ENCODE measurements around the gene SPTA1. TPM values are rescaled to one million over a fixed set of nuclear protein-coding genes. Genes with fewer than 3 reads are reported as not detected.

The SPTA1 gene
- polyA plus RNA-seq, 5 donors = 8.3 to 26.4 (median 8.9) TPM

DNA sequence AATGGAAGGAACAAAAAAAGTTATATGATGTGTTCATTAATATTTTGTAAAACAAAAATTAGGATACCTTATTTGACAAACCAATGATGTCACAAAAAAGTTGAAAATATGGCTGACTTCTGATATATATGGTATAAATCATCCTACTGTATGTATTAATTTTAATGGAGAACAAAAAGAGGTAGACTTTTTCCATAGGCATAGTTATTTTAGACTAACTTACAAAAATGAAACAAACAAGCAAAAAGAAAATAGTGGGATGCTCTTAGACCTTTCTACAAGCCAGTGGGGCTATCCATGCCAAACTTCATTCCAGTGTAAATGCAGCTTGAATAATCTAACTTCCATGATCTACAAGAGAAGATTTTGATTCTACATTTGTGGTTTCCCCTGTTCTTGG lies 522 bp upstream of the SPTA1 start:
- no peak for DNase-seq

DNA sequence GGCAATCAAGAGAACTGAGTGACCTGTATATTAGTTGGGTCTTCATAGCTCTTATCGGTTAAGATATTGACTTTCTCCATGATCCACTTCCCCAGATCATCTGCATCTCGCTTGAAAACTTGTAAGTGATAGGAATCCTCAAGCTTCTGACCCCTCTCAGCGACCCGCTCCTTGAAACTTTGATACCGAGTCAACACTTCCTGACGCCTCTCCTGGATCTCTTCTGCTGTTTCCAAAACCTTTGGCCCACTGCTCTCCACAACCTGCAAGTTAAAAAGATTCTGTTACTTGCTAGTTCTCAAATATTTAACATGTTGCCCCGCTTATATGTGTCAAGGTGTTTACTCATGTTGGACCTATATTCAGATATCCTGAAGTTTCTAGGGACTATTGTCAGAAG lies 1.4 kb downstream of the SPTA1 start:
- DNase-seq = no peak

DNA sequence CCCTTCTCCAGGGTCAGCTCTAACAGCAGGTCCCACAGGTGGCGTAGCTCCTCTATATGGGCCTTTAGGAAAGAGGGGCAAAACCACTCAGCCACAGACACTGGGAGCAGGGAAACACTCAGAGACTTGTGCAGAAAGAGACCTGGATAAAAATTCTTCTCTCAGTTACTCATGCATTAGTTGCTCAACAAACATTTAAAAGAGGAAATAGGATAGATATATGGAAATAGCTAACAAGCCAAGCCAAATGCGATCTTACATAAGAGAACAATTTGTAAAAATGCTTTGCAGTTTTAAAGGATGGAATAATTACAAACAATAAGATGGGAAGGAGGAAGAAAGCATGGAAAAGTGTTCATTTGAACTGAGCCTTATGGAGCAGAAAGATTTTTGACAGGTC lies 4.9 kb downstream of the SPTA1 start:
- no peak for DNase-seq

DNA sequence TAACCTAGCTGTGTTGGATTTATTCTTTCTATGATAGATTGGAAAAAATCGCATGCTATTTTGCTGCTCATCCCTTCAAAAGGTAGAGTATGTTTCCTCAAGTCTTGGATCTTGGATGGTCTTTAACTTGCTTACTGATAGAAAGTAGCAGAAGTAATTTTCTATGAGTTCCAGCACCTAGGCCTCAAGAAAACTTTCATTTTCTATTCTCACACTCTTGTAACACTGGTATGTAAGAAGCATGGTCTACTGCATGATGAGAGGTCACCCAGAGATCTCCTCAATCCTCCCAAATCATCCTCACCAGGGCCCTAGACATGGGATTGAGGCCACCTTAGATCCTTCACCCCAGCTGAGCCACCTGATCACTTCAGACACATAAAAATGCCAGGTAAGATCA lies 7.2 kb downstream of the SPTA1 start:
- DNase-seq = no peak

DNA sequence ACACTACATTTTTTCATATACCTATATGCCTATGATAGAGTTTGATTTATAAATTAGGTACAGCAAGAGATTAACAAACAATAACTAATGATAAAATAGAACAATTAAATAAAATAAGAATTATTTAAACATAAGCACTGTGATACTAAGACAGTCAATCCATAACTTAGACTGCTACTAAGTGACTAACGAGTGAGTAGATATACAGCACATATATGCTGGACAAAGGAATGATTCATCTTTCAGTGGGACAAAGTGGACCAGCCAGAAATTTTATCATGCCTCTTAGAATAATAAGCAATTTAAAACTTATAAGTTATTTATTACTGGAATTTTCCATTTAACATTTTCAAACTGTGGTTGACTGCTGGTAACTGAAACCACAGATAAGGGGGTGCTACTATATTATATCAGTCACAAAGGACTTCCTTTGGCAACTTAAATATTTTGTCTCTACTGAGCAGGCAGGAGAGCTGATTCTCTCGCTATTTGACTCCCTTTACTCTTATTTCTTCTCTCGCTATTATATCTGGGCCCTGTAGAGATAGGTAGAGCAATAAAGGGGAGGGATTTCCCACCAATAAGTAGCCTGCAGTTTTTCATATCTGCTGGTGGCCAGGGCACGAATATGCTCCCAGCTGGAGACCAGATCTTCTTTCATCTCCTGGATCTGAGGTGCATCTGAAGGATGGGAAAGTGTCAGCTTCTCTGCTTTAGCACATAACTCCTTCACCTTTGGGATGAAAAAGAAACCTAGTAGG lies 10.8 kb downstream of the SPTA1 start:
- DNase-seq = no peak

DNA sequence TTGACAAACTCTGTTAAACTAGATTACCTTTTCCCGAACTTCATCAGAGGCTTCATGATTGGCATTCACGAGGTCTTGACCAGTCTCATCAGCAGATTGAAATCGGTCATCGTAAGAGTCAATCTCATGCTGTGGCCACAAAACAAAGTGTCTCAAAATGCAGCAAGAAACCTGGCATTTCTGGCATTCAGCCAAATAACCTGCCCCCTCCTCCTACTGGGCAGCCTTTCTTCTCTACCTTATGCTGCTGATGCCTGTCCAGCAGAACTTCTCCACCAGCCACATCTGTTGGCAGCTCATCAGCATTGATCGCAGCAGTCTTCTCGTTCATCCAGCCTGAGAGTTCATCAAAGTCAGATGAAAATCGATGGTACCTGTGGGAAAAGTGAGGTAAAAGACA lies 12.2 kb downstream of the SPTA1 start:
- no peak for DNase-seq

DNA sequence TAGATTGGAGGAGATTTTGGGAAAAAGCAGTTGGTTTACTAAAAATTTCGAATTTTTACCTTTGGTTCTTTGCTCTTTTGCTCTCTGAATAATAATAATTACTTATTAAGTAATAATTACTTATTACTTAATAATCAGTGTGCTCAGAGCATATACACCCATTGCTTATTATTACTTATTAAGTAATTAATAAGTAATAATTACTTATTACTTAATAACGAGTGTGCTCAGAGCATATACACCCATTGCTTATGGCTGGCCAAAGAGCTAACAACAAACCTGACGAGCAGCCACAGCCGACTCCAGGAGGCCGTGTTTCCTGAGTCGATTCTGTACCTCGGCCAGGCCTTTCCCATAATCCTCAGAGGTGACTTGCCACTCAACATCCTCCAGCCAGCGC lies 20.5 kb downstream of the SPTA1 start:
- DNase-seq = no peak

DNA sequence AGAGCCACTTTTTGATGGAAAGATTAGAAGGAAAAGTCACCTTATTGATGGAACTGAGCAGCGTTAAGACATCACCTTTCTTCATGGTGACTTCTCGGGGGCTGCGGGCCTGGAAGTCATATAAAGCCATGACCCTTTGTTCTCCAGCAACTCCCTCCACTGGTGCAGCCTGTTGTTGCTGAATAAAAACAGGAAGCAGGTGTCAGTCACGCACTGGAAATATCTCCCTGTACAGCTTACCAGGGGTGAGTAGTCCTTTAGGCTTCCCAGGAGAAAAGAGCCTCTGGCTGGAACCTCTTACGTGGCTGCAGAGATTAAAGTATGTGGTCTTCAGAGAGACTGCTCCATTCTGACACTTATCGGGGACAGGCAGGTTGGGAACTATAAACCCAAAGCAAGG lies 31.9 kb downstream of the SPTA1 start:
- DNase-seq = no peak

DNA sequence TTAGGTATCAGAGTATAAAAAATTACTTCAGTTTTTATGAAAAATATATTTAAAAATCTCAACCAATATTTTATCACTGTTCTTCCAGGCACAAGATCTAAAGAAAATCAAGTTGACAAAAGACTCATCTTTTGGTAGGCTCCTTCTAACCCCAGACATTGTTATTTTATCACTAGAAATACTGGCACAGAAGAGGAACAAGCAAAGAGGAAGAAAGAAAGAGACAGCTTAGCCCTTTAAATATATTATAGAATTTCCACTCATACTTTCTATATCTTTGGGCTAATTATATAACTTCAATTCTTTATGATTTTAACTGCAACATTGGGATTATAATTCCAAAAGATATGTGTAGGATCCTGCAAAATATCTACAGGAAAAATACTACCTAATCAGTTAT lies 32.4 kb downstream of the SPTA1 start:
- DNase-seq = no peak

DNA sequence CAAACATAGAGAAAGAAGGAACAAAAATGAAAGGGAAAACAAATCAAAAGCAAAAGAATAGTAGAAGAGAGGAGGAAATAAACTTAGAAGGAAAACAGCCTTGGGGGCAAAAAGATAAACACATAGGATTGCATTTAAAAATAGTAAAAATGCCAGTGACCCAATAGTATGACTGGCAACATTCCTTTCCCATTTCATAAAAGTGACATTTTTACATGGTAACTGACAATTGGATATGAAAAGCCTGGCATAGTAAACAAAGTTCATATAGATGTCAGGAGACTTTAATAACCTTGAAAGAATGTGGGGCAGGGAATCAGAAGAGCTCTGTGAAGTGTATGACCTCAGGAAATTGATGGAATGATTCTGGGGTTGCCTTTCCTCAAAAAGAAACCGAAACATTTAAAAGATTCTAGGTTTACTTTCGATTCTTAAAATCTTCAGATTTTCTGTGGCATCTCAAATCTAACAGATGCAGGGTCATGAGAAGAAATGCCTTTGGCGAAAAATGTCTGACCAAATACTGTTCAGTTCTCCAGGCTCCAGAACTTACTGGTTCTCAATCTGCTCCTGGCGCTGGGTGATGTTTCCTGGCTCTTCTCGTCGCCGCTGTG lies 33.7 kb downstream of the SPTA1 start:
- no peak for DNase-seq

DNA sequence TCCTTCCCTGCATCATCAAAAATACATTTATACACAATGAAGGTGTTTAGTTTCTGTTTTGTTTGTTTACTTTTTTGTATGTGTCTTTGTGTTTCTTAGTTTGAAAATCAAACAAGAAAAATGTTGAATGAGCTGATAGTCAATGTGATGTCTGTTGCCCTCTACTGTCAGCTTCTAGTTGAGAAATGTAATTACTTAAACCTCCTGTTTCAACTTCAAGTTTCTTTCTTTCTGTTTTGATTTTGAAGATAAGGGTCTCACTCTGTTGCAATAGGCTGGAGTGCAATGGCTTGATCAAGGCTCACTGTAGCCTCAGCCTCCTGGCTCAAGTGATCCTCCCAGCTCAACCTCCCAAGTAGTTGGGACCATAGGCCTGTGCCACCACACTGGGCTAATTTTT lies 37.5 kb downstream of the SPTA1 start:
- no peak for DNase-seq

DNA sequence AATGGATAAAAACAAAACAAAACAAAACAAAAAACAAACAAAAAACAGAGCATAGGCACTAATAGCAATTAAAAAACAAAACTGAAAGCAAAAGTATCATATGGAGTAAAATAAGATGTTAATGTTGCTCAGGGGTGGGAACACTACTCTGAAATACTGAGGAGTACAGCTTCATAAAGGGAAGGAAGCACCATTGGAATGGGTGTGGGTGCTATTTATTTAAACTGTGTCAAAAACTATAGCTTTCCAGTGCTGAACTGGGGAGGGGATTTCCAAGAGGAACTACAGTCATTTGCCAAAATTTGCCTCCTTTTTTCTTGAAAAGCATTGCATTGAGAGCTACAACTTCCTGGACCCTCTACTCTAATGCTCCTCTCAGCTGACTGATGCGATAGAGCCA lies 40.0 kb downstream of the SPTA1 start:
- DNase-seq = no peak

DNA sequence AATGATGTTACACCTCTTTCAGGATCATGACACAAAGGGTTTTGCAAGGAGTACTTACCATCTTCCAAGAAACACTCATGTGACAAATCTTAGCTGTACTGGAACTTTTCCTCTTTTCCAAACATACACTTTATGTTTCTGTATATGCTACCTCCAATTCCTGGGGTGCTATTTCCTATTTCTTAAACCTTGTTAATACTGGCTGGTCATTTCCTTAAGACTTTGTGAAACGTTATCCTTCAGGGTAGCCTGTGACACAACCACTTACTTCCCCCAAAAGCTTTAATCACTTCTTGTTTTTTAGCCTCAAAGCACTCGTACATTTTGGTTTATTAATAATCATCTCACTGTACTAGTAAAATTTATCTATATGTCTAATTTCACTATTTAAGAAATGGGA lies 42.1 kb downstream of the SPTA1 start:
- no peak for DNase-seq

DNA sequence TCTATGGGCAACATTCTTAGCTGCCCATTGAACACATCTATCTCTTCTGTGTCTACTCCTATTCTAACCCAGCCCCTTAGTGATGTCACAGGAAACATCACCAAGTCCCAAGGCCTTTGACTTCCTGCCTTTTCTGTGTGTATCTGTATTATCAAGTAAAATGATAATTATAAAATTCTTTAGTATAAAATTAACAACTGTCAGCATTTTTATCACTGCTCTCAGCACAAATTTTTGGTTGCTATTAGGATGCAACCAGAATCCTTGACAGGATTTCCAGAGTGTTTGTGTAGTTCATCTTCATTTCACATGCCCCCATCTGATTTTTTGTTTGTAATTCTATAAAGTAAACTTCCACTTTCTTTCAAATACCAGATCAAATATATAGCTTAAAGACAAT lies 47.6 kb downstream of the SPTA1 start:
- no peak for DNase-seq

DNA sequence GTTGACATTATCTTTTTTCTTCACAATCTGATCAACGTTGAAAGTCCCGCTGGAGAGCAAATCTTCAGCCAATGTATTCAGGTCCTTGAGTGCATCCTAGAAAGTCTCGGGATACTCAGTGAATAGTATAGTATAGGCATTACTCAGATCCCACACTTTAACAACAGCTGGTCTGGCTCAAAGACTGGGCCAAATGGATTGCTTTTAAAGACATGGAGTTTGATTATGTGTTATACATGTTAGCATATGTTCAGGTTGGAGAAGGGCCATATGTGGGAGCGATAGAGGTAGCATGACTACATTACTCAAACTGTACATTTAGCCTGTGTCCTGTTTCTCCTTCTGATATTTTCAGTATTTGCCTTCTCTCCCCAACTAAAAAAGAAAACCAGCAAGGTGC lies 48.4 kb downstream of the SPTA1 start:
- peak; percentile 75 to 78 for DNase-seq

DNA sequence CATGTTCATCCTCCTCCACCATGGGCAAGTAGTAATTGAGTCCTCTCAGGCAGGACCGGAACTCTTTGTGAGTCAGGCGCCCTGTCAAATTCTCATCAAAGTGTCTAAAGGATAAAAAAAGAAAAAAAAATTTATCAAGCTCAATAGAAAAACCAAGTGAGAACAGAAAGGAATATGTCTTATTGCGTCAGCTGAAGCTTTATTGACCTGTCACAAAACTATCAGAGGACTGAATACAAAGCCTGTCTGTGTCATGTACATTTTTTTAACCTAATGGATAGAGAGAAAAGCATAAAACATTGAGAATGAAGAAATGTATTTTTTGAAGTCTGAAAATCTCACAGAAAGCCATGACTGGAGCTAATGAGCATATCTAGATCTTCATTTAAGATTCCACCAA lies 72.8 kb downstream of the SPTA1 start:
- DNase-seq = no peak

DNA sequence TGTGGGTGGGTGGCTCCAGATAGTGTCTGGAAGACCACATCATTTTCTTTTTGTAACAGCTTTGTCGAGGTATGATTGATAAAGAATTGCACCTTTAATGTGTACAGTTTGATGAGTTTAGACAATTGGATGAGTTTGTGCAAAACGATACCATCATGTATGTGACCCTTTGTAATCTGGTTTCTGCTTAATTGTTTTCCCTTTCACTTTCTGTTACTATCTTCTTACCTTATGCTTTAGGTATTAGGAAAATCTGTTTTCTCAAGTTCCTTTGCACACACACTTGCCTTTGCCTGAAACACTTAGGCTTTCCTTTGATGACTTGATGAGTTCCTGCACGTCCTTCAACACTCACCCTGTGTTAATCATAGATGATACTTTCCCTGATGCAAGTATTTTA lies 74.6 kb downstream of the SPTA1 start:
- DNase-seq = no peak

DNA sequence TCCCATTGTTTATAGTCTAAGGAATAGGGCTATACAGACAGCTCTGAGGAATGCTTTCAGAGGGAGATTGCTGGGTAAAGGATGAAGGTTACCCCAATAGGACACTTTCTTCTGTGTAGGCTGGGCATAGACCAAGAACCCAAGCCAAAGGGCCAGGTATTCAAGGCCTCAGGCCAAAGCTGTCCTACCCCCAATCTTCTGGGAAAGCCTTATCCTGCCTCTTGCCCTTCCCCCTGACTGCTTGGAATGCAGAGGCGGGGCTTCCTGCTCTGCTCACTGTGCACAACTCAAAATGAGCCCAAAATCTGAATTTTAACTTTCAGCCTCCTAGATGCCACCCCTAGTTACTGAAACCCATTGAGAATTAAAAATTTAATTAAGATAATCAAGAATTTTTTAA lies 79.2 kb downstream of the SPTA1 start:
- DNase-seq = no peak

DNA sequence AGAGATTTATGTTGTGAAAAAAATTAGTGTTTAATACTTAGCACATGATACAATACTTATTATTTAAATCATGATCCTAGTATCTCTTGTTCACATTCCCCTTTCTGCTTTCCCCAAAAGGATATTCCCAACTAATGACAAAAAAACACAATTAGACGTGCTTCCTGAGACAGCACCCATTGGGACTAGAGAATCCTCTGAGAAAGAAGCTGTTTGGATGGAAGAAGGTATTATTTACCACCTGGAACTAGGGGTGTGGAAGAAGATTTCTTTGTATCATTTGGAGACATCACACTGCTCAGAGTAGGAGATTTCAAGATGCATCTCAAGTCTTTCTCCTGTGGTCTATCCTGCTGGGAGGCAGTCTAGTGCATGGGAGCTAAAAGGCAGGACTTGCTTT lies 81.5 kb downstream of the SPTA1 start, which contains the start of gene OR10Z1:
OR10Z1 (plus strand) TSS at position 301 of the 400 bp plus-strand sequence. CDS start 1,171 bp downstream, outside the sequence.
- DNase-seq = no peak

DNA sequence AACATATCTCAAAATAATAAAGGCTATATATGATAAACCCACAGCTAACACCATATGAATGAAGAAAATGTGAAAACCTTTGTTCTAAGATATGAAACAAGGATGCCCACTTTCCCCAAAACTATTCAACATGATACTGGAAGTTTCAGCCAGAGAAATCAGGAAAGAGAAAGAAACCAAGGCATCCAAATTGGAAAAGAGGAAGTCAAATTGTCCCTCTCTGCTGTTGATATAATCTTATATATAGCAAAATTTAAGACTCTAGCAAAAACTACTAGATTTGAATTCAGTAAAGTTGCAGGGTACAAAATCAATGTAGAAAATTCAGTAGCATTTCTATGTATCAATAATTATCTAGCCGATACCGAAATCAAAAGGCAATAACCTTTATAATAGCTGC lies 85.8 kb downstream of the SPTA1 start:
- no peak for DNase-seq

DNA sequence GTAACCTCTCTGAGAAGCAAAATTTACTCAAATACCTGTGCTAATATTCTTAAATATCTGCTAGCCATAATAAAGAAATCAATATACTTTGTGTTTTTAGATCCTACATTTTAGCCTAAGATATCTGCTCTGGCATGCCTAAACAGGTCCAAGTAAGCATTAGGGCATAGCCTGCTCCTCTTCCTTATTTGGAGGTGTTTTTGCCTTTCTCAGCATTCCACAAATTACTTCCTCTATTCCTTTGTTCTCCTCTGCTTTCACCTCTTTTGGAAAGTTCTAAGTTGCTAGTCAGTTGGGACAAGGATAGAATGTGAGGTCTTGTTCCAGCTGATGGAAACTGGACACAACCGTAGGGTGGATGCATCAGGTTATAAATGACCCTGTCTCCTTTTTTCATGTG lies 99.6 kb downstream of the SPTA1 start:
- DNase-seq = no peak

DNA sequence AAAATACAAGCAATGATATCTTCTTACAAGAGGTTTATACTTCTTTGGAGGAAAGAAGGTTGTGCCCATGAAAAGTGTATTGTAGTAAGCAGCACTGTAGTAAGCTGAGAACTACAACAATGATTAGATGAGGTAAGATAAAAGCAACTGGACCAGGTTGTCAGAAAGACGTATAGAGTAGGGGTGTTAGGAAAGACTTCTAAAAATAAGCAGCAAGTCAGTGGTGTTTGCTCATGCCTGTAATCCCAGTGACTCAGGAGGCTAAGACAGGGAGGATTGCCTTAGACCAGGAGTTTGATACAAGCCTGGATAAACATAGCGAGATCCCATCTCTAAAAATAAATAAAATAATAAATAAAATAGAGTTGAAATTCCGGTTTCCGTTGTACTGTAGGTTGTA lies 102.6 kb downstream of the SPTA1 start:
- DNase-seq = no peak

DNA sequence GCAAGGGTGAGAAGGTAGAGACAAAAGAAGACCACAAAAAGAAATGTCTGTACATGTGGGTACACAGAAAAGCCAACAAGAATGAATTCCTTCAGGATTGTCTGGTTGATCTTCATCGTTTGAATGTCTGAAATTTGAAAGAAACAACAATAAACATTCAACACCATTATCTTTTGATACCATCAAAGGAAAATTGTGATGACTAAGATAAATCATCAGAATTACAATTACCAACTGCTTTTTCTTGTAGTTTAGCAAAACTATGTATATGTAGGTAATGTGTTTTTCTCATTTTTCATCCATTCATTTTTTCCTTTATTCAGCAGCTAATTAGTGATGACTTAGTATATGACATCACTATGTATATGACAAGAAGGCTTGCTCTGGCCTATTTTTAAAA lies 106.8 kb downstream of the SPTA1 start, which contains the start of gene OR10X1:
OR10X1 (minus strand) TSS at position 167 of the 400 bp plus-strand sequence; CDS start at position 167, 0 bp downstream.
- DNase-seq = no peak

DNA sequence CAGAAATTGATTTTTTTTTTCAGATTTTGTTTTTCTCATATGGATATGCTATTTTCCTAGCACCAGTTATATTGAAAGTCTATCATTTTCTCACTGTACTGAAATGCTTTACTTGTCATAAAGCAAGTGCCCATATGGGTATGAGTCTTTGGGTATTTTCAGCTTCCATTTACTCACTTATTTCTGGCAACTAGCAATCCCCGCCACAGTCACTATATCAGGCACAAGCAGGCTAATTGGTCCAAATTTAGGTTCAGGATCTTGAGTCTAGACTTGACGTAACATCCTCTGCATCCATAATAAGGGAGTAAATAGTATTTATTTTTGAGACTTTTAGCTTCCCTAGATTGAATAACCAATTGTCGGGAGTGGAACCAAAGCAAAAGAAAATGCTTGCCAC lies 109.0 kb downstream of the SPTA1 start:
- no peak for DNase-seq
